T-helper 1 cell (primary cell): ENCODE measurements around the gene KCNJ15.

Source experiments
- DNase-seq, 5 donors: peaks; one replicate each; pipeline ENCODE4 v3.0.0-alpha.2; 2012 to 2020

Gene KCNJ15

GRCh38 chr21:38300141-38300578 is 43.4 kb downstream of the KCNJ15 start:
- DNase-seq, result peak in 1 of 5 donors; percentile 7

- no peak for DNase-seq
These were observed 44.8 kb downstream of the KCNJ15 start for GRCh38 chr21:38301321-38302214.

GRCh38 chr21:38303300-38303699 is 46.5 kb downstream of the KCNJ15 start:
- DNase-seq, result no peak

GRCh38 chr21:38306433-38307141 is 49.8 kb downstream of the KCNJ15 start:
- no peak for DNase-seq

- no peak for DNase-seq
These were observed 51.2 kb downstream of the KCNJ15 start for GRCh38 chr21:38307771-38308531.

- no peak for DNase-seq
These were observed 51.8 kb downstream of the KCNJ15 start for GRCh38 chr21:38308532-38309119.

- no peak for DNase-seq
These were observed 54.1 kb downstream of the KCNJ15 start for GRCh38 chr21:38310646-38311485.

GRCh38 chr21:38311765-38312164 is 55.0 kb downstream of the KCNJ15 start:
- DNase-seq, result no peak

GRCh38 chr21:38312822-38313221 is 56.0 kb downstream of the KCNJ15 start:
- DNase-seq, result no peak

- no peak for DNase-seq
These were observed 57.8 kb downstream of the KCNJ15 start for GRCh38 chr21:38314558-38314957.

GRCh38 chr21:38315122-38315521 is 58.3 kb downstream of the KCNJ15 start:
- DNase-seq, result no peak

GRCh38 chr21:38319781-38320180 is 63.0 kb downstream of the KCNJ15 start:
- no peak for DNase-seq

- no peak for DNase-seq
These were observed 64.8 kb downstream of the KCNJ15 start for GRCh38 chr21:38321568-38321967.

GRCh38 chr21:38322311-38322950 is 65.6 kb downstream of the KCNJ15 start:
- no peak for DNase-seq

- no peak for DNase-seq
These were observed 67.1 kb downstream of the KCNJ15 start for GRCh38 chr21:38323721-38324531.

- no peak for DNase-seq
These were observed 68.4 kb downstream of the KCNJ15 start for GRCh38 chr21:38325216-38325615.

GRCh38 chr21:38325731-38326420 is 69.1 kb downstream of the KCNJ15 start:
- no peak for DNase-seq

- no peak for DNase-seq
These were observed 69.6 kb downstream of the KCNJ15 start for GRCh38 chr21:38326429-38326828.

GRCh38 chr21:38326899-38327298 is 70.1 kb downstream of the KCNJ15 start:
- no peak for DNase-seq

- DNase-seq, result no peak
These were observed 71.2 kb downstream of the KCNJ15 start for GRCh38 chr21:38327984-38328383.
